HG02759 (cell line): ENCODE measurements around the gene SLBP.
"Not testable (repeated sequence)": the region's sequence is repeated elsewhere in the genome, so short reads cannot be mapped to it uniquely, and the experiment has no call there.

Experiments
- ATAC-seq: cut with Tn5 transposase; IDR thresholded peaks from one replicate; pipeline ENCODE4 v1.9.1; 2021; ENCODE audit warnings: mild to moderate bottlenecking, moderate library complexity; ENCODE audit not compliant: unreplicated experiment

SLBP gene

GRCh38 chr4:1678244-1678643 lies 33.9 kb downstream of the SLBP start:
- ATAC-seq, result no peak

GRCh38 chr4:1676605-1677525 lies 35.3 kb downstream of the SLBP start:
- no peak for ATAC-seq

- ATAC-seq, result no peak
Observed at GRCh38 chr4:1675802-1676137, 36.3 kb downstream of the SLBP start.

- ATAC-seq, result no peak
Observed at GRCh38 chr4:1675136-1675801, 36.9 kb downstream of the SLBP start.

GRCh38 chr4:1674682-1675081 lies 37.4 kb downstream of the SLBP start:
- ATAC-seq, result no peak

- no peak for ATAC-seq
Observed at GRCh38 chr4:1673671-1674070, 38.4 kb downstream of the SLBP start.

- ATAC-seq, result not testable (repeated sequence)
Observed at GRCh38 chr4:1671011-1671410, 41.1 kb downstream of the SLBP start.

- ATAC-seq, result no peak
Observed at GRCh38 chr4:1670279-1670678, 41.8 kb downstream of the SLBP start.

- no peak for ATAC-seq
Observed at GRCh38 chr4:1669850-1670249, 42.3 kb downstream of the SLBP start.

GRCh38 chr4:1669270-1669669 lies 42.8 kb downstream of the SLBP start:
- ATAC-seq, result no peak

- ATAC-seq, result no peak
Observed at GRCh38 chr4:1668488-1668840, 43.7 kb downstream of the SLBP start.

- no peak for ATAC-seq
Observed at GRCh38 chr4:1667273-1667672, 44.8 kb downstream of the SLBP start.

- no peak for ATAC-seq
Observed at GRCh38 chr4:1666391-1666790, 45.7 kb downstream of the SLBP start.

GRCh38 chr4:1664141-1664540 lies 48.0 kb downstream of the SLBP start:
- no peak for ATAC-seq

GRCh38 chr4:1663549-1663948 lies 48.6 kb downstream of the SLBP start:
- no peak for ATAC-seq

- no peak for ATAC-seq
Observed at GRCh38 chr4:1661695-1662094, 50.4 kb downstream of the SLBP start.

GRCh38 chr4:1660948-1661677 lies 51.0 kb downstream of the SLBP start:
- no peak for ATAC-seq

GRCh38 chr4:1659104-1660043 lies 52.7 kb downstream of the SLBP start:
- ATAC-seq, result no peak

GRCh38 chr4:1658581-1658980 lies 53.5 kb downstream of the SLBP start:
- ATAC-seq, result no peak

GRCh38 chr4:1658146-1658545 lies 54.0 kb downstream of the SLBP start:
- no peak for ATAC-seq

- ATAC-seq, result no peak
Observed at GRCh38 chr4:1656986-1657385, 55.1 kb downstream of the SLBP start.
